HepG2 (cell line): ENCODE results near the gene NCOA6. TPM values are rescaled to one million over a fixed set of nuclear protein-coding genes. Genes with fewer than 3 reads are reported as not detected.

ENCODE experiments used
- BRD4 ChIP-seq: sonication (generic); formaldehyde crosslinking; IDR thresholded peaks from 2 replicates; pipeline ENCODE4 v1.4.0; 2020; ENCODE audit warnings: missing genetic modification reagents
- KDM2A ChIP-seq: sonication (generic); formaldehyde crosslinking; IDR thresholded peaks from 2 replicates; pipeline ENCODE4 v1.4.0; 2020; ENCODE audit warnings: low read depth, missing genetic modification reagents, borderline replicate concordance
- NBN ChIP-seq: fragments of 450-650 bp; conservative IDR thresholded peaks from 2 replicates; pipeline ENCODE4 v1.6.1; 2017
- RNF2 ChIP-seq: fragments of 450-650 bp; conservative IDR thresholded peaks from 2 replicates; pipeline ENCODE4 v1.6.1; 2016; ENCODE audit warnings: low read depth
- TBX3 ChIP-seq: fragments of 450-650 bp; IDR thresholded peaks from 2 replicates; pipeline ENCODE4 v1.6.1; 2017; ENCODE audit warnings: antibody characterized with exemption, mild to moderate bottlenecking, inconsistent platforms, borderline replicate concordance
- THAP11 ChIP-seq: IDR thresholded peaks from 2 replicates; pipeline ENCODE4 v1.6.1; 2016; ENCODE audit warnings: missing biosample characterization, missing genetic modification reagents
- ZFP36L1 ChIP-seq: sonication (generic); formaldehyde crosslinking; IDR thresholded peaks from 2 replicates; pipeline ENCODE4 v1.8.0; 2022; ENCODE audit warnings: mild to moderate bottlenecking, missing genetic modification reagents, moderate library complexity
- ZNF180 ChIP-seq: sonication (generic); formaldehyde crosslinking; IDR thresholded peaks from 2 replicates; pipeline ENCODE4 v1.4.0; 2020; ENCODE audit warnings: low read depth, missing genetic modification reagents, borderline replicate concordance
- ZNF20 ChIP-seq: sonication (generic); formaldehyde crosslinking; IDR thresholded peaks from 2 replicates; pipeline ENCODE4 v1.4.0; 2020; ENCODE audit warnings: mild to moderate bottlenecking, moderate library complexity, missing genetic modification reagents
- ZNF24 ChIP-seq: fragments of 450-650 bp; IDR thresholded peaks from 2 replicates; pipeline ENCODE4 v1.6.1; 2017; ENCODE audit warnings: antibody characterized with exemption, mild to moderate bottlenecking
- ZNF792 ChIP-seq: IDR thresholded peaks from 2 replicates; pipeline ENCODE4 v1.6.1; 2016
- ZNF841 ChIP-seq: sonication (generic); formaldehyde crosslinking; IDR thresholded peaks from 2 replicates; pipeline ENCODE4 v1.8.1; 2023; ENCODE audit warnings: missing genetic modification reagents, borderline replicate concordance
- polyA plus RNA-seq, 8 experiments: library from polyadenylated mRNA; depleted of rRNA in 3 of 8; stranded (reverse) in 7 of 8; unstranded in 1 of 8; fragments of >200 nt; fragmentation: Illumina TruSeq in 4 of 8; extraction: Trizol in 4 of 8; gene quantifications; 2 replicates each; pipeline versions ENCODE4 v1.2.1 to v1.2.3, GENCODE V29; 2011 to 2016; ENCODE audit warnings: low read depth in 4 of 8, missing spikeins in 1 of 8, mixed read lengths in 1 of 8; ENCODE audit not compliant: insufficient read depth in 1 of 8
- total RNA-seq, 5 experiments: library from RNA; depleted of rRNA; stranded (reverse); fragments of >200 nt; fragmentation: Illumina TruSeq; extraction: Trizol; gene quantifications; 2 replicates each; pipeline ENCODE4 v1.2.3, GENCODE V29; 2016; ENCODE audit warnings: low read depth in 1 of 5
- TF ChIP-seq, protein P1 (sequence below): sonication (generic); formaldehyde crosslinking; IDR thresholded peaks from 2 replicates; pipeline ENCODE4 v1.5.0; 2020; ENCODE audit warnings: mild to moderate bottlenecking, missing genetic modification reagents
- TF ChIP-seq, protein P2 (sequence below): sonication (generic); formaldehyde crosslinking; IDR thresholded peaks from 2 replicates; pipeline ENCODE4 v1.4.0; 2020; ENCODE audit warnings: missing genetic modification reagents, borderline replicate concordance
- TF ChIP-seq, protein P3 (sequence below): sonication (generic); formaldehyde crosslinking; IDR thresholded peaks from 2 replicates; pipeline ENCODE4 v1.9.0; 2021; ENCODE audit warnings: missing genetic modification reagents, borderline replicate concordance
- TF ChIP-seq, protein P4 (sequence below): sonication (generic); formaldehyde crosslinking; IDR thresholded peaks from 2 replicates; pipeline ENCODE4 v1.5.0; 2020; ENCODE audit warnings: missing genetic modification reagents, mild to moderate bottlenecking, borderline replicate concordance
- TF ChIP-seq, protein P5 (sequence below): sonication (generic); formaldehyde crosslinking; IDR thresholded peaks from 2 replicates; pipeline ENCODE4 v1.4.0; 2020; ENCODE audit warnings: missing genetic modification reagents, borderline replicate concordance
- TF ChIP-seq, protein P6 (sequence below): sonication (generic); formaldehyde crosslinking; IDR thresholded peaks from 2 replicates; pipeline ENCODE4 v1.4.0; 2020; ENCODE audit warnings: mild to moderate bottlenecking, missing genetic modification reagents

The NCOA6 gene
- total and polyA plus RNA-seq, 2 of the 13 experiments (the other 11 are each of a cell fraction or from before 2014, with no cell fraction given), result 11.2 to 29.3 TPM

DNA sequence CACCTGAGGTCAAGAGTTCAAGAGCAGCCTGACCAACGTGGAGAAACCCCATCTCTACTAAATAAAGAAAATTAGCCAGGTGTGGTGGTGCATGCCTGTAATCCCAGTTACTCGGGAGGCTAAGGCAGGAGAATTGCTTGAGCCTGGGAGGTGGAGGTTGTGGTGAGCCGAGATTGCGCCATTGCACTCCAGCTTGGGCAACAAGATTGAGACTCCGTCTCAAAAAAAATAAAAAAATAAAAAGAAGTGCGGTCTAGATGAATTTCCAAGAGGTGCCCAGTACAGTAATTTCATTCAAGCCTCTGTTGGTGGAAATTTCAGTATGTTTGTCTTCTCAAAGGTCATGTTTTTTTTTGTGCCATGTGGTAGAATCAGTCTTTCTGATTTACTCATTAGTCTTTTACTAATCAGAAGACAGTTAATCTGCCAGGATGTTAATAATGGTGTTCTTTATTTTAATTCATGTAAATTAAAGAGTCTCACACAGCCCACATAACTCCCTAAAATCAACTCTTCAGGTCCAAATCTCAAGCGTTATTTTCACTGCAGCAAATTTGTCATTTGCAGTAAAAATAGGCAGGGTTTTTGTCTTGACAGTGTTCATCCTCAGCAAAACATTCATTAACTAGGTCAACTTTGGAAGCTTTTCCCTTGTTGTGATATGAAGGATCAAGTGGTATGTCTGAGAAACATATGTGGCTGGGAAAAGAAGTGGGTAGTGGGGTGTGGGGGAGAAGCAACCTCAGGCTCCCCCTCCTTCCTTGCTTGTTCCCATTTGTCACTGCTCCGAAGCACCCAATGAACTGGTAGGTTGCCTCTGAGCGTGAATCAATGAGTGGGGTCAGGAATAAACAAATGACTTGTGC lies 108.0 kb downstream of the NCOA6 start (continued):
- TF ChIP-seq NBN (no peak), ZNF24 (0 out of 2 replicates have a peak, but pooled peaks have one; percentile 14), ZNF180 (CRISPR knock-in tag) (no peak), ZFP36L1 (peak; percentile 40; the same call in 1 of the 2 replicates), KDM2A (CRISPR knock-in tag) (no peak), ZNF792 (CRISPR knock-in tag) (0 out of 2 replicates have a peak, but pooled peaks have one; percentile 24), ZNF841 (CRISPR knock-in tag) (no peak), RNF2 (no peak), TBX3 (peak; percentile 43; the same call in 1 of the 2 replicates), THAP11 (CRISPR knock-in tag) (peak; percentile 36; the same call in 1 of the 2 replicates), ZNF20 (CRISPR knock-in tag) (no peak), BRD4 (CRISPR knock-in tag) (no peak)
- TF ChIP-seq, protein P1, sequence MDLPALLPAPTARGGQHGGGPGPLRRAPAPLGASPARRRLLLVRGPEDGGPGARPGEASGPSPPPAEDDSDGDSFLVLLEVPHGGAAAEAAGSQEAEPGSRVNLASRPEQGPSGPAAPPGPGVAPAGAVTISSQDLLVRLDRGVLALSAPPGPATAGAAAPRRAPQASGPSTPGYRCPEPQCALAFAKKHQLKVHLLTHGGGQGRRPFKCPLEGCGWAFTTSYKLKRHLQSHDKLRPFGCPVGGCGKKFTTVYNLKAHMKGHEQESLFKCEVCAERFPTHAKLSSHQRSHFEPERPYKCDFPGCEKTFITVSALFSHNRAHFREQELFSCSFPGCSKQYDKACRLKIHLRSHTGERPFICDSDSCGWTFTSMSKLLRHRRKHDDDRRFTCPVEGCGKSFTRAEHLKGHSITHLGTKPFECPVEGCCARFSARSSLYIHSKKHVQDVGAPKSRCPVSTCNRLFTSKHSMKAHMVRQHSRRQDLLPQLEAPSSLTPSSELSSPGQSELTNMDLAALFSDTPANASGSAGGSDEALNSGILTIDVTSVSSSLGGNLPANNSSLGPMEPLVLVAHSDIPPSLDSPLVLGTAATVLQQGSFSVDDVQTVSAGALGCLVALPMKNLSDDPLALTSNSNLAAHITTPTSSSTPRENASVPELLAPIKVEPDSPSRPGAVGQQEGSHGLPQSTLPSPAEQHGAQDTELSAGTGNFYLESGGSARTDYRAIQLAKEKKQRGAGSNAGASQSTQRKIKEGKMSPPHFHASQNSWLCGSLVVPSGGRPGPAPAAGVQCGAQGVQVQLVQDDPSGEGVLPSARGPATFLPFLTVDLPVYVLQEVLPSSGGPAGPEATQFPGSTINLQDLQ (CRISPR knock-in tag), result no peak
- TF ChIP-seq, protein P2, sequence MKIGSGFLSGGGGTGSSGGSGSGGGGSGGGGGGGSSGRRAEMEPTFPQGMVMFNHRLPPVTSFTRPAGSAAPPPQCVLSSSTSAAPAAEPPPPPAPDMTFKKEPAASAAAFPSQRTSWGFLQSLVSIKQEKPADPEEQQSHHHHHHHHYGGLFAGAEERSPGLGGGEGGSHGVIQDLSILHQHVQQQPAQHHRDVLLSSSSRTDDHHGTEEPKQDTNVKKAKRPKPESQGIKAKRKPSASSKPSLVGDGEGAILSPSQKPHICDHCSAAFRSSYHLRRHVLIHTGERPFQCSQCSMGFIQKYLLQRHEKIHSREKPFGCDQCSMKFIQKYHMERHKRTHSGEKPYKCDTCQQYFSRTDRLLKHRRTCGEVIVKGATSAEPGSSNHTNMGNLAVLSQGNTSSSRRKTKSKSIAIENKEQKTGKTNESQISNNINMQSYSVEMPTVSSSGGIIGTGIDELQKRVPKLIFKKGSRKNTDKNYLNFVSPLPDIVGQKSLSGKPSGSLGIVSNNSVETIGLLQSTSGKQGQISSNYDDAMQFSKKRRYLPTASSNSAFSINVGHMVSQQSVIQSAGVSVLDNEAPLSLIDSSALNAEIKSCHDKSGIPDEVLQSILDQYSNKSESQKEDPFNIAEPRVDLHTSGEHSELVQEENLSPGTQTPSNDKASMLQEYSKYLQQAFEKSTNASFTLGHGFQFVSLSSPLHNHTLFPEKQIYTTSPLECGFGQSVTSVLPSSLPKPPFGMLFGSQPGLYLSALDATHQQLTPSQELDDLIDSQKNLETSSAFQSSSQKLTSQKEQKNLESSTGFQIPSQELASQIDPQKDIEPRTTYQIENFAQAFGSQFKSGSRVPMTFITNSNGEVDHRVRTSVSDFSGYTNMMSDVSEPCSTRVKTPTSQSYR (CRISPR knock-in tag), result no peak
- TF ChIP-seq, protein P3, sequence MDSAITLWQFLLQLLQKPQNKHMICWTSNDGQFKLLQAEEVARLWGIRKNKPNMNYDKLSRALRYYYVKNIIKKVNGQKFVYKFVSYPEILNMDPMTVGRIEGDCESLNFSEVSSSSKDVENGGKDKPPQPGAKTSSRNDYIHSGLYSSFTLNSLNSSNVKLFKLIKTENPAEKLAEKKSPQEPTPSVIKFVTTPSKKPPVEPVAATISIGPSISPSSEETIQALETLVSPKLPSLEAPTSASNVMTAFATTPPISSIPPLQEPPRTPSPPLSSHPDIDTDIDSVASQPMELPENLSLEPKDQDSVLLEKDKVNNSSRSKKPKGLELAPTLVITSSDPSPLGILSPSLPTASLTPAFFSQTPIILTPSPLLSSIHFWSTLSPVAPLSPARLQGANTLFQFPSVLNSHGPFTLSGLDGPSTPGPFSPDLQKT (CRISPR knock-in tag), result no peak
- TF ChIP-seq, protein P4, sequence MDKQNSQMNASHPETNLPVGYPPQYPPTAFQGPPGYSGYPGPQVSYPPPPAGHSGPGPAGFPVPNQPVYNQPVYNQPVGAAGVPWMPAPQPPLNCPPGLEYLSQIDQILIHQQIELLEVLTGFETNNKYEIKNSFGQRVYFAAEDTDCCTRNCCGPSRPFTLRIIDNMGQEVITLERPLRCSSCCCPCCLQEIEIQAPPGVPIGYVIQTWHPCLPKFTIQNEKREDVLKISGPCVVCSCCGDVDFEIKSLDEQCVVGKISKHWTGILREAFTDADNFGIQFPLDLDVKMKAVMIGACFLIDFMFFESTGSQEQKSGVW (CRISPR knock-in tag), result no peak
- TF ChIP-seq, protein P5, sequence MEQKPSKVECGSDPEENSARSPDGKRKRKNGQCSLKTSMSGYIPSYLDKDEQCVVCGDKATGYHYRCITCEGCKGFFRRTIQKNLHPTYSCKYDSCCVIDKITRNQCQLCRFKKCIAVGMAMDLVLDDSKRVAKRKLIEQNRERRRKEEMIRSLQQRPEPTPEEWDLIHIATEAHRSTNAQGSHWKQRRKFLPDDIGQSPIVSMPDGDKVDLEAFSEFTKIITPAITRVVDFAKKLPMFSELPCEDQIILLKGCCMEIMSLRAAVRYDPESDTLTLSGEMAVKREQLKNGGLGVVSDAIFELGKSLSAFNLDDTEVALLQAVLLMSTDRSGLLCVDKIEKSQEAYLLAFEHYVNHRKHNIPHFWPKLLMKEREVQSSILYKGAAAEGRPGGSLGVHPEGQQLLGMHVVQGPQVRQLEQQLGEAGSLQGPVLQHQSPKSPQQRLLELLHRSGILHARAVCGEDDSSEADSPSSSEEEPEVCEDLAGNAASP (CRISPR knock-in tag), result no peak; the same call in none of the 2 replicates
- TF ChIP-seq, protein P6, sequence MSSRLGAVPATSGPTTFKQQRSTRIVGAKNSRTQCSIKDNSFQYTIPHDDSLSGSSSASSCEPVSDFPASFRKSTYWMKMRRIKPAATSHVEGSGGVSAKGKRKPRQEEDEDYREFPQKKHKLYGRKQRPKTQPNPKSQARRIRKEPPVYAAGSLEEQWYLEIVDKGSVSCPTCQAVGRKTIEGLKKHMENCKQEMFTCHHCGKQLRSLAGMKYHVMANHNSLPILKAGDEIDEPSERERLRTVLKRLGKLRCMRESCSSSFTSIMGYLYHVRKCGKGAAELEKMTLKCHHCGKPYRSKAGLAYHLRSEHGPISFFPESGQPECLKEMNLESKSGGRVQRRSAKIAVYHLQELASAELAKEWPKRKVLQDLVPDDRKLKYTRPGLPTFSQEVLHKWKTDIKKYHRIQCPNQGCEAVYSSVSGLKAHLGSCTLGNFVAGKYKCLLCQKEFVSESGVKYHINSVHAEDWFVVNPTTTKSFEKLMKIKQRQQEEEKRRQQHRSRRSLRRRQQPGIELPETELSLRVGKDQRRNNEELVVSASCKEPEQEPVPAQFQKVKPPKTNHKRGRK, result no peak
